ENCODE data around the gene ZNF518B. TPM values are rescaled to one million over a fixed set of nuclear protein-coding genes. Genes with fewer than 3 reads are reported as not detected.

Gene ZNF518B
- total RNA-seq, 1 experiment from 2014 or later = 1.5 TPM

- no peak for TF ChIP-seq CTCF (IDR thresholded peaks at IDR 0.05; ENCODE audit: unreplicated experiment)
- DNase-seq (ENCODE audit: unreplicated experiment) = no peak
- CTCF ChIA-PET = interaction anchor here (0.6 to 0.7 kb wide), 2 partner anchors 21 to 1292 kb away, joined by 3 read pairs; no protein-coding TSS in a partner anchor
- Mint-ChIP-seq H3K9me3 (ENCODE audit: unreplicated experiment) (peaks cover 13% of the 10 kb centered on the region), H3K36me3 (ENCODE audit: insufficient read depth, unreplicated experiment) (no peaks in the 10 kb centered on the region), H3K27ac (ENCODE audit: low read depth, unreplicated experiment) (no peak overlapping the region), H3K4me1 (ENCODE audit: insufficient read depth, unreplicated experiment) (no peaks in the 10 kb centered on the region), H3K4me3 (ENCODE audit: unreplicated experiment) (no peak overlapping the region), H3K27me3 (ENCODE audit: insufficient read depth, unreplicated experiment) (no peaks in the 10 kb centered on the region)
- BruUV-seq (replicated peaks) = no TSS peak
- intact Hi-C loops (cut with micrococcal nuclease) = no loop called here
- POLR2A ChIA-PET = interaction anchor here (1.6 kb wide), 1 partner anchor 8 kb away, joined by 4 read pairs; no protein-coding TSS in a partner anchor
Measured at GRCh38 chr4:10462876-10463275, 5.7 kb upstream of the ZNF518B start.

- Mint-ChIP-seq H3K36me3 (ENCODE audit: insufficient read depth, unreplicated experiment) (no peaks in the 10 kb centered on the region), H3K4me1 (ENCODE audit: insufficient read depth, unreplicated experiment) (no peaks in the 10 kb centered on the region), H3K9me3 (ENCODE audit: unreplicated experiment) (peaks cover 7% of the 10 kb centered on the region), H3K27ac (ENCODE audit: low read depth, unreplicated experiment) (no peak overlapping the region), H3K27me3 (ENCODE audit: insufficient read depth, unreplicated experiment) (no peaks in the 10 kb centered on the region), H3K4me3 (ENCODE audit: unreplicated experiment) (no peak overlapping the region)
- BruUV-seq (replicated peaks) = no TSS peak
- CTCF ChIA-PET = no interaction called here
- no peak for DNase-seq (ENCODE audit: unreplicated experiment)
- TF ChIP-seq CTCF (IDR thresholded peaks at IDR 0.05; ENCODE audit: unreplicated experiment) = no peak
- intact Hi-C loops (cut with micrococcal nuclease) = no loop called here
- POLR2A ChIA-PET = interaction anchor here (0.5 kb wide), 1 partner anchor 383 kb away, joined by 3 read pairs; no protein-coding TSS in a partner anchor
Measured at GRCh38 chr4:10461850-10462400, 4.7 kb upstream of the ZNF518B start.

DNA sequence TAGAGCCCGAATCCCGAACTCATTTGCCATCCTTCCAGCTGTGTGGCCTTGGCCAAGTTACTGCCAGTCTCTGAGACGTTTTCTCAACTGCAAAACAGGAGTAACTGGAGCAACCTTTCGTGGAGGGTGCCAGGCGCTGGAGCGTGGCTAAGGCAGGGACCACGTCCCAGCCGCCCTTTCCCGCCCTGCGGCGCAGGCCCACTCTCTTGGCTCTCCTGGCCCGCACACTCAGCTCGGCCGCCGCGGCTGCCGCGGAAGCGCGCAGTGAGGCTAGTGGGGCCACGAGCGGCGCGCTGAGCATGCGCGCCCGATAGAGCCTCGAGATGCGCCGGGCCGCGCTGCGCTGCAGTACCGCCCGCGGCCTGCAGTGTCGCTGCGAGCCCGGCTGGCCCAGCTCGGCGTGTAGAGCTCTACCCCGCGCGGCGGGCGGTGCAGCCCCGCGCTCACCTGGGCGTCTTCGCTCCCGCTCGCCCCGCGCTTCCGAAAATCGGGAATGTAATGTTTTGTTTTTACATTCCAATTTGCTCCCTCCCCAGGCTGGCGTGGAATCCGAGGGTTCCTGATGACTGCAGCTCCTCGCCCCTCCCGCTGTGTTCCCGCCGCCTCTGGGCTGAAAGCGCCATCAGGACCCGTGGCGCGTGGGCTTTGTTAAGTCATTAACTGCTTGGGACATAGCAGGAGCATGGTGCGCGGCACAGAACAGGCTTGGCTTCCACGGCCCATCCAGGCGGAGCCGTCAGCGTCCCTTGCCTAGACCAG is 4.0 kb upstream of the ZNF518B start:
- intact Hi-C loops (cut with micrococcal nuclease) = no loop called here
- no peak overlapping the region for H3K4me3 Mint-ChIP-seq (ENCODE audit: unreplicated experiment)
- no peaks in the 10 kb centered on the region for H3K4me1 Mint-ChIP-seq (ENCODE audit: insufficient read depth, unreplicated experiment)
- no peaks in the 10 kb centered on the region for H3K36me3 Mint-ChIP-seq (ENCODE audit: insufficient read depth, unreplicated experiment)
- no TSS peak for BruUV-seq (replicated peaks)
- no peaks in the 10 kb centered on the region for H3K27me3 Mint-ChIP-seq (ENCODE audit: insufficient read depth, unreplicated experiment)
- DNase-seq (ENCODE audit: unreplicated experiment) = no peak
- CTCF ChIA-PET = interaction anchor here (0.6 to 1.0 kb wide), 3 partner anchors 12 to 353 kb away, joined by 3 read pairs; no protein-coding TSS in a partner anchor
- TF ChIP-seq CTCF (IDR thresholded peaks at IDR 0.05; ENCODE audit: unreplicated experiment) = peak; percentile 13
- peaks cover 7% of the 10 kb centered on the region for H3K9me3 Mint-ChIP-seq (ENCODE audit: unreplicated experiment)
- no peak overlapping the region for H3K27ac Mint-ChIP-seq (ENCODE audit: low read depth, unreplicated experiment)
- POLR2A ChIA-PET = interaction anchor here (0.5 kb wide), 1 partner anchor 382 kb away, joined by 3 read pairs; no protein-coding TSS in a partner anchor

- BruUV-seq (replicated peaks) = no TSS peak
- TF ChIP-seq CTCF (IDR thresholded peaks at IDR 0.05; ENCODE audit: unreplicated experiment) = no peak
- Mint-ChIP-seq H3K4me3 (ENCODE audit: unreplicated experiment) (no peak overlapping the region), H3K9me3 (ENCODE audit: unreplicated experiment) (peaks cover 7% of the 10 kb centered on the region), H3K27ac (ENCODE audit: low read depth, unreplicated experiment) (no peak overlapping the region), H3K36me3 (ENCODE audit: insufficient read depth, unreplicated experiment) (no peaks in the 10 kb centered on the region), H3K4me1 (ENCODE audit: insufficient read depth, unreplicated experiment) (no peaks in the 10 kb centered on the region), H3K27me3 (ENCODE audit: insufficient read depth, unreplicated experiment) (no peaks in the 10 kb centered on the region)
- intact Hi-C loops (cut with micrococcal nuclease) = no loop called here
- POLR2A ChIA-PET = no interaction called here
- DNase-seq (ENCODE audit: unreplicated experiment) = no peak
- CTCF ChIA-PET = interaction anchor here (0.6 to 1.0 kb wide), 2 partner anchors 13 to 352 kb away, joined by 3 read pairs; no protein-coding TSS in a partner anchor
Measured at GRCh38 chr4:10460313-10461047, 3.3 kb upstream of the ZNF518B start.
